GM18520 (cell line): ENCODE measurements around the gene IFT81.
"Not testable (repeated sequence)": the region's sequence is repeated elsewhere in the genome, so short reads cannot be mapped to it uniquely, and the experiment has no call there.

Experiments
- ATAC-seq: cut with Tn5 transposase; IDR thresholded peaks from one replicate; pipeline ENCODE4 v1.9.1; 2021; ENCODE audit not compliant: unreplicated experiment

IFT81 gene

GRCh38 chr12:110124269-110124995 lies at the start of gene IFT81:
IFT81 (plus strand) TSS chr12:110124357; CDS start chr12:110127381, 3,024 bp downstream.
- ATAC-seq = no peak

GRCh38 chr12:110075880-110076279 lies 48.3 kb upstream of the IFT81 start:
- ATAC-seq = no peak

GRCh38 chr12:110077800-110078199 lies 46.4 kb upstream of the IFT81 start:
- no peak for ATAC-seq

- ATAC-seq = peak; percentile 73
Measured at GRCh38 chr12:110079477-110080400, 44.4 kb upstream of the IFT81 start.

- no peak for ATAC-seq
Measured at GRCh38 chr12:110080410-110080809, 43.7 kb upstream of the IFT81 start.

- ATAC-seq = no peak
Measured at GRCh38 chr12:110084314-110085015, 39.7 kb upstream of the IFT81 start.

- not testable (repeated sequence) for ATAC-seq
Measured at GRCh38 chr12:110088216-110088615, 35.9 kb upstream of the IFT81 start.

GRCh38 chr12:110088936-110089335 lies 35.2 kb upstream of the IFT81 start:
- ATAC-seq = no peak

- no peak for ATAC-seq
Measured at GRCh38 chr12:110090266-110091135, 33.7 kb upstream of the IFT81 start.

GRCh38 chr12:110091136-110091711 lies 32.9 kb upstream of the IFT81 start:
- no peak for ATAC-seq

- ATAC-seq = no peak
Measured at GRCh38 chr12:110093631-110094311, 30.4 kb upstream of the IFT81 start.

GRCh38 chr12:110100315-110100970 lies 23.7 kb upstream of the IFT81 start:
- ATAC-seq = peak; percentile 78

- no peak for ATAC-seq
Measured at GRCh38 chr12:110102255-110102654, 21.9 kb upstream of the IFT81 start.

GRCh38 chr12:110104188-110105094 lies 19.7 kb upstream of the IFT81 start:
- no peak for ATAC-seq

GRCh38 chr12:110105159-110105558 lies 19.0 kb upstream of the IFT81 start:
- no peak for ATAC-seq

GRCh38 chr12:110105986-110106385 lies 18.2 kb upstream of the IFT81 start:
- ATAC-seq = no peak

- ATAC-seq = no peak
Measured at GRCh38 chr12:110107369-110108281, 16.5 kb upstream of the IFT81 start.
